K562 (cell line): ENCODE results near the gene LCP2. TPM values are rescaled to one million over a fixed set of nuclear protein-coding genes. Genes with fewer than 3 reads are reported as not detected.

Experiments used
- CEBPB ChIP-seq: fragments of 450-650 bp; IDR thresholded peaks from 2 replicates; pipeline ENCODE4 v1.6.1; 2016; ENCODE audit warnings: missing genetic modification characterization, missing compliant biosample characterization
- CEBPG ChIP-seq, 3 experiments: fragments of 200-800 bp in 1 of 3; sonication (Bioruptor generic) in 1 of 3; sonication (generic) in 1 of 3; formaldehyde crosslinking in 1 of 3; IDR thresholded peaks in 2 of 3; conservative IDR thresholded peaks in 1 of 3; 2 replicates each; pipeline versions ENCODE4 v1.6.1 to v1.8.0; 2016 to 2022; ENCODE audit warnings: missing compliant biosample characterization in 2 of 3, missing genetic modification characterization in 2 of 3, mild to moderate bottlenecking in 1 of 3, missing genetic modification reagents in 1 of 3
- FOSL1 ChIP-seq: fragments of 200-800 bp; sonication (Bioruptor generic); conservative IDR thresholded peaks from 2 replicates; pipeline ENCODE4 v1.6.1; 2016; ENCODE audit warnings: missing genetic modification characterization, missing compliant biosample characterization
- FOXK2 ChIP-seq, 2 experiments: fragments of 450-650 bp; IDR thresholded peaks in 1 of 2; conservative IDR thresholded peaks in 1 of 2; 2 replicates each; pipeline ENCODE4 v1.6.1; 2016; ENCODE audit warnings: low read depth in 2 of 2, mild to moderate bottlenecking in 1 of 2
- HSF4 ChIP-seq: fragments of 250-450 bp; sonication (Bioruptor Pico); IDR thresholded peaks from 2 replicates; pipeline ENCODE4 v2.1.2; 2022; ENCODE audit warnings: mild to moderate bottlenecking, moderate library complexity, borderline replicate concordance
- IRF9 ChIP-seq: fragments of 450-650 bp; IDR thresholded peaks from 2 replicates; pipeline ENCODE4 v1.6.1; 2016; ENCODE audit warnings: missing biosample characterization, missing genetic modification characterization
- JUND ChIP-seq, 2 experiments: IDR thresholded peaks; 2 replicates in 1 of 2; 3 replicates in 1 of 2; pipeline ENCODE4 v1.6.1; 2011; ENCODE audit warnings: borderline replicate concordance in 2 of 2, low read depth in 2 of 2, low read length in 2 of 2, improper control_type of control experiment in 1 of 2, missing biosample characterization in 1 of 2, missing genetic modification characterization in 1 of 2, missing genetic modification reagents in 1 of 2
- MAFG ChIP-seq: fragments of 450-650 bp; conservative IDR thresholded peaks from 2 replicates; pipeline ENCODE4 v1.6.1; 2016; ENCODE audit warnings: missing genetic modification characterization, missing compliant biosample characterization
- NR2C2 ChIP-seq, 2 experiments: fragments of 200-800 bp in 1 of 2; sonication (Bioruptor generic) in 1 of 2; sonication (generic) in 1 of 2; formaldehyde crosslinking in 1 of 2; IDR thresholded peaks; 2 replicates each; pipeline versions ENCODE4 v1.6.1 to v1.8.0; 2016 to 2022; ENCODE audit warnings: mild to moderate bottlenecking in 1 of 2, missing compliant biosample characterization in 1 of 2, missing genetic modification characterization in 1 of 2, missing genetic modification reagents in 1 of 2
- RAD21 ChIP-seq, 2 experiments: fragments of 250-450 bp in 1 of 2; fragments of 450-650 bp in 1 of 2; sonication (Bioruptor Pico) in 1 of 2; formaldehyde crosslinking in 1 of 2; IDR thresholded peaks in 1 of 2; conservative IDR thresholded peaks in 1 of 2; 2 replicates each; pipeline versions ENCODE4 v1.4.0 to v1.8.0; 2020 to 2022; ENCODE audit warnings: mild to moderate bottlenecking in 2 of 2, moderate library complexity in 1 of 2
- RFX5 ChIP-seq: IDR thresholded peaks from 2 replicates; pipeline ENCODE4 v1.6.1; 2011; ENCODE audit warnings: low read depth, mild to moderate bottlenecking, improper control_type of control experiment, low read length
- SAFB ChIP-seq: fragments of 200-400 bp; formaldehyde crosslinking; IDR thresholded peaks from 2 replicates; pipeline ENCODE4 v1.6.1; 2017; ENCODE audit warnings: low read depth, low read length, borderline replicate concordance
- TRIM25 ChIP-seq: fragments of 450-650 bp; IDR thresholded peaks from 2 replicates; pipeline ENCODE4 v1.7.0; 2016; ENCODE audit warnings: borderline replicate concordance
- VEZF1 ChIP-seq: fragments of 200-800 bp; sonication (Bioruptor generic); IDR thresholded peaks from 2 replicates; pipeline ENCODE4 v1.6.1; 2017; ENCODE audit warnings: missing genetic modification characterization, missing compliant biosample characterization
- ZBTB33 ChIP-seq: sonication (generic); formaldehyde crosslinking; IDR thresholded peaks from 2 replicates; pipeline ENCODE4 v1.8.1; 2023; ENCODE audit warnings: mild to moderate bottlenecking, missing genetic modification reagents
- ZNF140 ChIP-seq: fragments of 250-450 bp; sonication (Bioruptor Pico); IDR thresholded peaks from 2 replicates; pipeline ENCODE4 v1.8.0; 2021; ENCODE audit warnings: moderate library complexity, mild to moderate bottlenecking, inconsistent platforms
- ZNF239 ChIP-seq: fragments of 250-450 bp; sonication (Bioruptor Pico); IDR thresholded peaks from 2 replicates; pipeline ENCODE4 v1.4.0; 2020; ENCODE audit warnings: mild to moderate bottlenecking
- ZNF695 ChIP-seq: fragments of 450-650 bp; formaldehyde crosslinking; IDR thresholded peaks from 2 replicates; pipeline ENCODE4 v1.4.0; 2020; ENCODE audit warnings: mild to moderate bottlenecking, moderate library complexity
- polyA plus RNA-seq, 8 experiments: library from polyadenylated mRNA; depleted of rRNA in 4 of 8; stranded (reverse) in 5 of 8; unstranded in 3 of 8; fragments of >200 nt; fragmentation: Nextera tagmentation in 2 of 8; fragmentation: Illumina TruSeq in 1 of 8; extraction: Ambion mirVana in 2 of 8; extraction: Trizol in 1 of 8; gene quantifications; 2 replicates each; pipeline versions ENCODE4 v1.2.1 to v1.2.3, GENCODE V29; 2011 to 2014; ENCODE audit warnings: inconsistent platforms in 1 of 8, missing spikeins in 1 of 8
- total RNA-seq, 7 experiments: library from RNA; depleted of rRNA in 6 of 7; stranded (reverse); fragments of >200 nt in 6 of 7; fragmentation: Illumina TruSeq in 2 of 7; extraction: Trizol in 2 of 7; gene quantifications; 2 replicates each; pipeline versions ENCODE4 v1.2.1 to v1.2.3, GENCODE V29; 2011 to 2021; ENCODE audit warnings: low replicate concordance in 1 of 7

The LCP2 gene
- total and polyA plus RNA-seq, 9 of the 15 experiments (the other 6 are each of a cell fraction or from before 2014, with no cell fraction given): 4.0 to 31.3 (median 14.6) TPM

GRCh38 chr5:170296036-170296934, 1.3 kb downstream of the LCP2 start (continued):
- TF ChIP-seq CEBPG (CRISPR knock-in tag; IDR thresholded peaks at IDR 0.05): peak; percentile 41; the same call in 1 of the 2 replicates
- TF ChIP-seq CEBPG (tag; conservative IDR thresholded peaks at IDR 0.05 in 1 of 2, IDR thresholded peaks at IDR 0.05 in 1 of 2): peak; percentile 87 to 98
- 0 out of 2 replicates have a peak, but pooled peaks have one; percentile 1 for TF ChIP-seq FOSL1
- no peak for TF ChIP-seq ZBTB33 (CRISPR knock-in tag)
- no peak for TF ChIP-seq FOXK2 (conservative IDR thresholded peaks at IDR 0.05 in 1 of 2, IDR thresholded peaks at IDR 0.05 in 1 of 2; ENCODE audit: low read depth in 2 of 2)
- TF ChIP-seq ZNF695 (CRISPR knock-in tag): peak; percentile 21; the same call in 1 of the 2 replicates
- TF ChIP-seq TRIM25: no peak
- peak; percentile 95 for TF ChIP-seq CEBPB (tag)
- no peak for TF ChIP-seq ZNF239
- 0 out of 2 replicates have a peak, but pooled peaks have one; percentile 29 for TF ChIP-seq IRF9 (tag)
- no peak for TF ChIP-seq VEZF1 (CRISPR knock-in tag)
- no peak for TF ChIP-seq SAFB
- no peak for TF ChIP-seq ZNF140 (CRISPR knock-in tag)
- no peak for TF ChIP-seq NR2C2 (CRISPR knock-in tag; IDR thresholded peaks at IDR 0.05)
- TF ChIP-seq NR2C2 (tag; IDR thresholded peaks at IDR 0.05): peak; percentile 19; the same call in 1 of the 2 replicates
- TF ChIP-seq HSF4 (CRISPR knock-in tag): no peak
- TF ChIP-seq JUND (IDR thresholded peaks at IDR 0.05; ENCODE audit: borderline replicate concordance, low read depth, low read length): no peak
- TF ChIP-seq JUND (tag; IDR thresholded peaks at IDR 0.05; ENCODE audit: borderline replicate concordance, low read depth, low read length): no peak
- 0 out of 4 replicates have a peak, but pooled peaks of 1 of the 2 experiments have one; percentile 10 for TF ChIP-seq RAD21 (CRISPR knock-in tag; conservative IDR thresholded peaks at IDR 0.05 in 1 of 2, IDR thresholded peaks at IDR 0.05 in 1 of 2)
- no peak for TF ChIP-seq MAFG
- no peak for TF ChIP-seq RFX5
